ENCODE results near the gene INPP4B. TPM values are rescaled to one million over a fixed set of nuclear protein-coding genes. Genes with fewer than 3 reads are reported as not detected.

Gene INPP4B
- total RNA-seq, 1 experiment from 2014 or later, result 53.7 TPM

- no peaks in the 10 kb centered on the region for H3K4me1 ChIP-seq (replicated peaks; ENCODE audit: insufficient read depth)
- intact Hi-C loops (cut with micrococcal nuclease; ENCODE audit: unreplicated experiment), result no loop called here
- no peaks in the 10 kb centered on the region for H4K20me1 ChIP-seq (ENCODE audit: insufficient read depth)
- ChIA-PET CTCF (no interaction called here), POLR2A (ENCODE audit: unreplicated experiment) (no interaction called here)
- H3K36me3 ChIP-seq (ENCODE audit: low read depth), result no peaks in the 10 kb centered on the region
- H3K9me2 ChIP-seq (ENCODE audit: insufficient read depth), result no peaks in the 10 kb centered on the region
- H3K4me3 ChIP-seq, result no peak overlapping the region
- no peaks in the 10 kb centered on the region for H3K9me3 ChIP-seq (ENCODE audit: insufficient read depth, low read depth)
- no peaks in the 10 kb centered on the region for H3K27me3 ChIP-seq (ENCODE audit: insufficient read depth, low read depth)
- H3F3A ChIP-seq (ENCODE audit: insufficient read depth, low read depth), result no peaks in the 10 kb centered on the region
- no peaks in the 10 kb centered on the region for H3K79me2 ChIP-seq (ENCODE audit: low read depth)
- no peak overlapping the region for H2AFZ ChIP-seq
- BruUV-seq (replicated peaks), result no TSS peak
- no peak overlapping the region for H3K27ac ChIP-seq
- H3K4me2 ChIP-seq, result no peak overlapping the region
- no peak for TF ChIP-seq EZH2 (IDR thresholded peaks at IDR 0.05; ENCODE audit: low read depth)
- no peak for TF ChIP-seq CTCF (conservative IDR thresholded peaks at IDR 0.05)
- DNase-seq, result no peak
Measured at GRCh38 chr4:142312391-142312790, 533.7 kb downstream of the INPP4B start.

DNA sequence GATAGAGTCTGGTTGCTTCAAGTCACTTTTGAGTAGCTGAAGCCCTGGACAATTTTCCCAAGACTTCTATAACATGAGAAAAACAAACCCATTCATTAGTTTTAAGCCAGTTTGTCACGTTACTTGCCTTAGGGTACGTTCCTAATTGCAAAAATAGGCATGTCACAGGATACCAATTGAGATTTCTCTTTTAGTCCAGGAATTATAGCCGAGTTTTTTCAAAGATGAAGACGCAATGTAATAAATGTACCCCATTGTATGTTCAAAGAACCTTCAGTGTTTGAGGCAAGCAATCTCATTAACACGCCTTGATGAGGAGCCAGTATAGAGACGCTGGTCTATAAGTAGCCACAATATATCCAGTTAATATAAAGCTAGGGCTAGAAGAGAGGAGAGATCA lies 534.2 kb downstream of the INPP4B start:
- intact Hi-C loops (cut with micrococcal nuclease; ENCODE audit: unreplicated experiment), result no loop called here
- ChIA-PET POLR2A (ENCODE audit: unreplicated experiment) (no interaction called here), CTCF (no interaction called here)

GRCh38 chr4:142309772-142310171 lies 536.3 kb downstream of the INPP4B start:
- H3K79me2 ChIP-seq (ENCODE audit: low read depth), result no peaks in the 10 kb centered on the region
- H3K4me2 ChIP-seq, result no peak overlapping the region
- TF ChIP-seq EZH2 (IDR thresholded peaks at IDR 0.05; ENCODE audit: low read depth) (no peak), CTCF (conservative IDR thresholded peaks at IDR 0.05) (no peak)
- no TSS peak for BruUV-seq (replicated peaks)
- H3F3A ChIP-seq (ENCODE audit: insufficient read depth, low read depth), result no peaks in the 10 kb centered on the region
- no peak for DNase-seq
- CTCF ChIA-PET, result no interaction called here
- no peak overlapping the region for H3K4me3 ChIP-seq
- no peaks in the 10 kb centered on the region for H3K36me3 ChIP-seq (ENCODE audit: low read depth)
- no peaks in the 10 kb centered on the region for H3K4me1 ChIP-seq (replicated peaks; ENCODE audit: insufficient read depth)
- H4K20me1 ChIP-seq (ENCODE audit: insufficient read depth), result no peaks in the 10 kb centered on the region
- POLR2A ChIA-PET (ENCODE audit: unreplicated experiment), result no interaction called here
- H3K9me2 ChIP-seq (ENCODE audit: insufficient read depth), result no peaks in the 10 kb centered on the region
- H3K27ac ChIP-seq, result no peak overlapping the region
- no peak overlapping the region for H2AFZ ChIP-seq
- no peaks in the 10 kb centered on the region for H3K9me3 ChIP-seq (ENCODE audit: insufficient read depth, low read depth)
- no peaks in the 10 kb centered on the region for H3K27me3 ChIP-seq (ENCODE audit: insufficient read depth, low read depth)
- intact Hi-C loops (cut with micrococcal nuclease; ENCODE audit: unreplicated experiment), result no loop called here

More for the DNA sequence above, 534.2 kb downstream of the INPP4B start:
- no TSS peak for BruUV-seq (replicated peaks)
- no peaks in the 10 kb centered on the region for H3K4me1 ChIP-seq (replicated peaks; ENCODE audit: insufficient read depth)
- H3K27ac ChIP-seq, result no peak overlapping the region
- no peaks in the 10 kb centered on the region for H3K9me2 ChIP-seq (ENCODE audit: insufficient read depth)
- H3K27me3 ChIP-seq (ENCODE audit: insufficient read depth, low read depth), result no peaks in the 10 kb centered on the region
- H3F3A ChIP-seq (ENCODE audit: insufficient read depth, low read depth), result no peaks in the 10 kb centered on the region
- no peaks in the 10 kb centered on the region for H3K79me2 ChIP-seq (ENCODE audit: low read depth)
- no peak overlapping the region for H2AFZ ChIP-seq
- H3K4me2 ChIP-seq, result no peak overlapping the region
- H3K9me3 ChIP-seq (ENCODE audit: insufficient read depth, low read depth), result no peaks in the 10 kb centered on the region
- no peaks in the 10 kb centered on the region for H3K36me3 ChIP-seq (ENCODE audit: low read depth)
- no peaks in the 10 kb centered on the region for H4K20me1 ChIP-seq (ENCODE audit: insufficient read depth)
- TF ChIP-seq CTCF (conservative IDR thresholded peaks at IDR 0.05) (no peak), EZH2 (IDR thresholded peaks at IDR 0.05; ENCODE audit: low read depth) (no peak)
- no peak for DNase-seq
- no peak overlapping the region for H3K4me3 ChIP-seq
